Prostate gland (tissue), 2 donors: ENCODE results near the gene OPN1SW. TPM values are rescaled to one million over a fixed set of nuclear protein-coding genes. Genes with fewer than 3 reads are reported as not detected.

Experiments used
- DNase-seq: peaks from one replicate; pipeline ENCODE4 v3.0.0-alpha.2; 2019; ENCODE audit warnings: low spot score
- H3K27ac ChIP-seq, 2 donors: fragments of 200-600 bp; sonication (generic); 2 replicates each; pipeline ENCODE4 v1.5.1; 2017 to 2019
- H3K27me3 ChIP-seq: fragments of 200-600 bp; sonication (generic); replicated peaks from 2 replicates; pipeline ENCODE4 v1.5.1; 2019; ENCODE audit not compliant: insufficient read depth
- H3K36me3 ChIP-seq, 2 donors: fragments of 200-600 bp; sonication (generic); 1 replicate in 1 of 2; 2 replicates in 1 of 2; pipeline versions ENCODE4 v1.5.1 to v1.8.1; 2017 to 2019
- H3K4me1 ChIP-seq: fragments of 200-600 bp; sonication (generic); replicated peaks from 2 replicates; pipeline ENCODE4 v1.5.1; 2019
- H3K4me3 ChIP-seq, 2 donors: fragments of 200-600 bp; sonication (generic); 2 replicates each; pipeline ENCODE4 v1.5.1; 2017 to 2019
- H3K9me3 ChIP-seq: fragments of 200-600 bp; sonication (generic); 2 replicates; pipeline ENCODE4 v1.5.1; 2017
- CTCF ChIP-seq, 4 experiments: fragments of 200-600 bp in 2 of 4; fragments of 450-650 bp in 2 of 4; sonication (generic) in 2 of 4; IDR thresholded peaks; 1 replicate in 3 of 4; 2 replicates in 1 of 4; pipeline ENCODE4 v1.5.1; 2016 to 2019; ENCODE audit warnings: antibody characterized with exemption in 4 of 4, mild to moderate bottlenecking in 2 of 4, moderate library complexity in 2 of 4
- POLR2A ChIP-seq: fragments of 450-650 bp; IDR thresholded peaks from one replicate; pipeline ENCODE4 v1.6.1; 2016; ENCODE audit warnings: antibody characterized with exemption, mild to moderate bottlenecking
- POLR2AphosphoS5 ChIP-seq: sonication (generic); formaldehyde crosslinking; IDR thresholded peaks from one replicate; pipeline ENCODE4 v1.6.1; 2017; ENCODE audit warnings: antibody characterized with exemption
- WGBS: methylation state at CpG from one replicate; pipeline ENCODE4 v1.1.5; 2018; 5-methylcytosine and 5-hydroxymethylcytosine counted together
- intact Hi-C: fragments of 100-400 bp; cut with DNase I; formaldehyde crosslinking; loops from one replicate; pipeline ENCODE4 v1.14.2; 2022
- total RNA-seq, 2 donors: library from RNA; depleted of rRNA; stranded (reverse); fragments of >200 nt; gene quantifications; one replicate each; pipeline ENCODE4 v1.1.0, GENCODE V29; 2016

OPN1SW gene
- total RNA-seq, 2 donors from 2014 or later, result not detected

- no peak for DNase-seq
- H3K9me3 ChIP-seq, result no peaks in the 10 kb centered on the region
Measured at GRCh38 chr7:128770233-128770632, 5.4 kb downstream of the OPN1SW start.

GRCh38 chr7:128767475-128768110 is 8.0 kb downstream of the OPN1SW start:
- Histone ChIP-seq H3K36me3 (no peaks in the 10 kb centered on the region), H3K27ac (no peak overlapping the region), H3K27me3 (no peaks in the 10 kb centered on the region), H3K4me1 (peaks cover 3% of the 10 kb centered on the region), H3K9me3 (no peaks in the 10 kb centered on the region), H3K4me3 (no peak overlapping the region)
- 95% methylated on average over 6 of the region's 6 CpGs for WGBS
- no peak for DNase-seq
- intact Hi-C loops, result no loop called here
- no peak for TF ChIP-seq POLR2AphosphoS5
- TF ChIP-seq CTCF (IDR thresholded peaks at IDR 0.05), result no peak
- no peak for TF ChIP-seq POLR2A

More at GRCh38 chr7:128770233-128770632, 5.4 kb downstream of the OPN1SW start:
- Histone ChIP-seq H3K36me3 (no peaks in the 10 kb centered on the region), H3K27me3 (no peaks in the 10 kb centered on the region), H3K27ac (no peak overlapping the region), H3K4me1 (peaks cover 3% of the 10 kb centered on the region), H3K4me3 (no peak overlapping the region)
- TF ChIP-seq POLR2AphosphoS5 (no peak), POLR2A (no peak), CTCF (IDR thresholded peaks at IDR 0.05) (no peak)
- WGBS, result 57% methylated on average over 2 of the region's 2 CpGs
- intact Hi-C loops, result no loop called here

- no peak for DNase-seq
- Histone ChIP-seq H3K4me1 (no peaks in the 10 kb centered on the region), H3K27me3 (no peaks in the 10 kb centered on the region), H3K27ac (peak overlapping the region in 1 of 2 donors; percentile 15), H3K4me3 (no peak overlapping the region), H3K9me3 (no peaks in the 10 kb centered on the region), H3K36me3 (peaks cover 0 to 9% of the 10 kb centered on the region in 2 donors)
- intact Hi-C loops, result no loop called here
- TF ChIP-seq POLR2A, result no peak
- no peak for TF ChIP-seq POLR2AphosphoS5
- no peak for TF ChIP-seq CTCF (IDR thresholded peaks at IDR 0.05)
- WGBS, result 61% methylated on average over 3 of the region's 3 CpGs
Measured at GRCh38 chr7:128763541-128763940, 12.1 kb downstream of the OPN1SW start.

GRCh38 chr7:128759242-128759641 is 16.4 kb downstream of the OPN1SW start:
- Histone ChIP-seq H3K27me3 (no peaks in the 10 kb centered on the region), H3K9me3 (no peaks in the 10 kb centered on the region), H3K36me3 (peaks cover 0 to 9% of the 10 kb centered on the region in 2 donors), H3K4me3 (no peak overlapping the region), H3K4me1 (no peaks in the 10 kb centered on the region), H3K27ac (no peak overlapping the region)
- TF ChIP-seq POLR2A (no peak), POLR2AphosphoS5 (no peak), CTCF (IDR thresholded peaks at IDR 0.05) (no peak)
- intact Hi-C loops, result loop anchor here (5.0 kb wide), 1 partner anchor 33 kb away; the partner anchor contains the start of gene CCDC136
- no peak for DNase-seq

- intact Hi-C loops, result loop anchor here (5.0 kb wide), 1 partner anchor 34 kb away; the partner anchor contains the start of gene CCDC136
- 97% methylated on average over 1 of the region's 1 CpG for WGBS
- Histone ChIP-seq H3K36me3 (peaks cover 0 to 9% of the 10 kb centered on the region in 2 donors), H3K4me1 (no peaks in the 10 kb centered on the region), H3K27ac (no peak overlapping the region), H3K27me3 (no peaks in the 10 kb centered on the region), H3K4me3 (no peak overlapping the region), H3K9me3 (no peaks in the 10 kb centered on the region)
- DNase-seq, result no peak
- TF ChIP-seq POLR2AphosphoS5 (no peak), CTCF (IDR thresholded peaks at IDR 0.05) (no peak), POLR2A (no peak)
Measured at GRCh38 chr7:128758553-128758952, 17.0 kb downstream of the OPN1SW start.
